GM18870 (cell line): ENCODE measurements around the gene LARP1.
"Not testable (repeated sequence)": the region's sequence is repeated elsewhere in the genome, so short reads cannot be mapped to it uniquely, and the experiment has no call there.

Experiments
- ATAC-seq: cut with Tn5 transposase; IDR thresholded peaks from one replicate; pipeline ENCODE4 v1.9.1; 2021; ENCODE audit warnings: moderate library complexity; ENCODE audit not compliant: unreplicated experiment

Gene LARP1

GRCh38 chr5:154755361-154756008 is at the start of gene LARP1:
TSS of gene LARP1 (plus strand) at chr5:154755377. CDS start at chr5:154755758, 381 bp downstream.
- ATAC-seq: no peak

- ATAC-seq: no peak
Observed at GRCh38 chr5:154706416-154706815, 48.8 kb upstream of the LARP1 start.

GRCh38 chr5:154707641-154708040 is 47.5 kb upstream of the LARP1 start:
- ATAC-seq: no peak

GRCh38 chr5:154708207-154708606 is 47.0 kb upstream of the LARP1 start:
- ATAC-seq: no peak

GRCh38 chr5:154708846-154709245 is 46.3 kb upstream of the LARP1 start:
- no peak for ATAC-seq

- ATAC-seq: no peak
Observed at GRCh38 chr5:154709368-154710305, 45.5 kb upstream of the LARP1 start.

- no peak for ATAC-seq
Observed at GRCh38 chr5:154712518-154713437, 42.4 kb upstream of the LARP1 start.

GRCh38 chr5:154713615-154714125 is 41.5 kb upstream of the LARP1 start:
- no peak for ATAC-seq

- ATAC-seq: peak; percentile 86
Observed at GRCh38 chr5:154714266-154714986, 40.8 kb upstream of the LARP1 start.

GRCh38 chr5:154721481-154722058 is 33.6 kb upstream of the LARP1 start:
- no peak for ATAC-seq

- no peak for ATAC-seq
Observed at GRCh38 chr5:154722097-154722496, 33.1 kb upstream of the LARP1 start.

GRCh38 chr5:154722936-154723335 is 32.2 kb upstream of the LARP1 start:
- no peak for ATAC-seq

GRCh38 chr5:154723740-154724505 is 31.3 kb upstream of the LARP1 start:
- no peak for ATAC-seq

GRCh38 chr5:154727361-154727760 is 27.8 kb upstream of the LARP1 start:
- ATAC-seq: no peak

GRCh38 chr5:154728939-154729588 is 26.1 kb upstream of the LARP1 start:
- no peak for ATAC-seq

- no peak for ATAC-seq
Observed at GRCh38 chr5:154729613-154730012, 25.6 kb upstream of the LARP1 start.

GRCh38 chr5:154730761-154731160 is 24.4 kb upstream of the LARP1 start:
- not testable (repeated sequence) for ATAC-seq

- no peak for ATAC-seq
Observed at GRCh38 chr5:154732212-154732611, 23.0 kb upstream of the LARP1 start.
